Mesothelial cell of epicardium (in vitro differentiated cells): Measurements from ENCODE around the gene SH2B3. TPM values are rescaled to one million over a fixed set of nuclear protein-coding genes. Genes with fewer than 3 reads are reported as not detected.

Experiments
- DNase-seq, 2 experiments: peaks; one replicate each; pipeline ENCODE4 v3.0.0; 2021; ENCODE audit warnings: low spot score in 2 of 2; ENCODE audit not compliant: unreplicated experiment in 2 of 2
- H3K27ac Mint-ChIP-seq: 2 replicates; pipeline ENCODE4 v1.8.0; 2021; ENCODE audit warnings: mixed read lengths
- H3K27me3 Mint-ChIP-seq: 2 replicates; pipeline ENCODE4 v1.8.0; 2021; ENCODE audit warnings: low read depth, mixed read lengths
- H3K36me3 Mint-ChIP-seq: 2 replicates; pipeline ENCODE4 v1.8.0; 2021; ENCODE audit warnings: mixed read lengths
- H3K4me1 Mint-ChIP-seq: 2 replicates; pipeline ENCODE4 v1.8.0; 2021; ENCODE audit warnings: mixed read lengths
- H3K4me3 Mint-ChIP-seq: 2 replicates; pipeline ENCODE4 v1.8.0; 2021; ENCODE audit warnings: mild to moderate bottlenecking, moderate library complexity, mixed read lengths
- H3K9me3 Mint-ChIP-seq: 2 replicates; pipeline ENCODE4 v1.8.0; 2021; ENCODE audit warnings: mixed read lengths
- CTCF ChIP-seq: fragments of 200-600 bp; sonication (generic); IDR thresholded peaks from one replicate; pipeline ENCODE4 v1.5.0; 2021; ENCODE audit warnings: antibody characterized with exemption; ENCODE audit not compliant: unreplicated experiment
- total RNA-seq: library from RNA; stranded (reverse); gene quantifications from 3 replicates; pipeline ENCODE4 v1.2.1, GENCODE V29; 2021

Gene SH2B3
- total RNA-seq, 1 donor from 2014 or later, result 2.1 TPM

GRCh38 chr12:111436811-111437210, 31.1 kb downstream of the SH2B3 start:
- Mint-ChIP-seq H3K27me3 (no peaks in the 10 kb centered on the region), H3K36me3 (peaks cover 8% of the 10 kb centered on the region), H3K9me3 (no peaks in the 10 kb centered on the region), H3K4me1 (peaks cover 5% of the 10 kb centered on the region), H3K27ac (peak overlapping the region; percentile 34), H3K4me3 (no peak overlapping the region)
- DNase-seq, result no peak
- TF ChIP-seq CTCF, result no peak

- Mint-ChIP-seq H3K9me3 (no peaks in the 10 kb centered on the region), H3K27me3 (no peaks in the 10 kb centered on the region), H3K36me3 (peaks cover 8% of the 10 kb centered on the region), H3K27ac (no peak overlapping the region), H3K4me3 (no peak overlapping the region), H3K4me1 (peaks cover 5% of the 10 kb centered on the region)
- TF ChIP-seq CTCF, result no peak
- no peak for DNase-seq
These were observed 32.2 kb downstream of the SH2B3 start for GRCh38 chr12:111437816-111438454.

GRCh38 chr12:111438481-111438880, 32.8 kb downstream of the SH2B3 start:
- H3K9me3 Mint-ChIP-seq, result no peaks in the 10 kb centered on the region
- peak in 1 of 2 experiments; percentile 65 for DNase-seq
- no peaks in the 10 kb centered on the region for H3K27me3 Mint-ChIP-seq
- no peak overlapping the region for H3K4me3 Mint-ChIP-seq
- peak overlapping the region; percentile 47 for H3K27ac Mint-ChIP-seq
- peaks cover 5% of the 10 kb centered on the region for H3K4me1 Mint-ChIP-seq
- H3K36me3 Mint-ChIP-seq, result peaks cover 10% of the 10 kb centered on the region
- TF ChIP-seq CTCF, result no peak

GRCh38 chr12:111439657-111440151, 34.0 kb downstream of the SH2B3 start:
- H3K27ac Mint-ChIP-seq, result no peak overlapping the region
- no peak for TF ChIP-seq CTCF
- H3K27me3 Mint-ChIP-seq, result no peaks in the 10 kb centered on the region
- H3K4me1 Mint-ChIP-seq, result peaks cover 5% of the 10 kb centered on the region
- H3K36me3 Mint-ChIP-seq, result peaks cover 19% of the 10 kb centered on the region
- no peak overlapping the region for H3K4me3 Mint-ChIP-seq
- no peak for DNase-seq
- H3K9me3 Mint-ChIP-seq, result no peaks in the 10 kb centered on the region

GRCh38 chr12:111440152-111440551, 34.4 kb downstream of the SH2B3 start:
- TF ChIP-seq CTCF, result no peak
- H3K4me1 Mint-ChIP-seq, result peaks cover 5% of the 10 kb centered on the region
- DNase-seq, result no peak
- no peaks in the 10 kb centered on the region for H3K9me3 Mint-ChIP-seq
- no peak overlapping the region for H3K27ac Mint-ChIP-seq
- peaks cover 19% of the 10 kb centered on the region for H3K36me3 Mint-ChIP-seq
- no peaks in the 10 kb centered on the region for H3K27me3 Mint-ChIP-seq
- H3K4me3 Mint-ChIP-seq, result no peak overlapping the region
